Stimulated activated CD4-positive, alpha-beta T cell treated with anti-CD3 and anti-CD28 coated beads, Interleukin-15, amount 100 ng/mL, for 48 hours (primary cell): ENCODE data around the gene ZNF490.

Experiments used
- DNase-seq, 2 donors: peaks; one replicate each; pipeline ENCODE4 v3.0.0-alpha.2; 2020; ENCODE audit warnings: low read depth in 2 of 2

The ZNF490 gene

GRCh38 chr19:12543855-12544254 lies 66.8 kb downstream of the ZNF490 start:
- no peak for DNase-seq
